HG03565 (cell line): Measurements from ENCODE around the gene TBC1D22A.
"Not testable (repeated sequence)": the region's sequence is repeated elsewhere in the genome, so short reads cannot be mapped to it uniquely, and the experiment has no call there.

Experiments used
- ATAC-seq: cut with Tn5 transposase; IDR thresholded peaks from one replicate; pipeline ENCODE4 v1.9.1; 2021; ENCODE audit warnings: mild to moderate bottlenecking, moderate library complexity; ENCODE audit not compliant: unreplicated experiment

TBC1D22A gene

GRCh38 chr22:46967445-46968358 is 205.3 kb downstream of the TBC1D22A start:
- no peak for ATAC-seq

GRCh38 chr22:46968359-46968740 is 205.9 kb downstream of the TBC1D22A start:
- ATAC-seq = no peak

GRCh38 chr22:46968848-46969247 is 206.4 kb downstream of the TBC1D22A start:
- no peak for ATAC-seq

DNA sequence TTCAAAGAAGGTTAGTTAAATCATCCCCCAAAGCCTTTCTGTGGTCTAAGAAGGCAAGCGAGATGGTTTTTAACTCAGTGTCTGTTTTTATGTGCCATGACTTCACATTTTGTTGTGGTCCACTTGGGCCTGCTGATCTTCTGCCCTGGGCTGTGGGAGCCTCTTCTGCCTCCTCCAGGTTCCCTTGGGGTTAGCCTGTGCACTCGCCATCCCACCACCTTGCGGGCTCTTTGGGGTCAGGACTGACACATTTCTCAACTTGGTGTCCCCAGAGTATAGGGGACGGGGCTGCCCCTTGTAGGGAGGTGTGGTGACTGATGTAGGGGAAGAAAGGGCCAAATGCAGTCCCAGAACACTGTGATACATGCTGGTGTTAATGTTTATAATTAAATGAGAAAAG is 207.0 kb downstream of the TBC1D22A start:
- ATAC-seq = peak; percentile 89

- no peak for ATAC-seq
These were observed 207.5 kb downstream of the TBC1D22A start for GRCh38 chr22:46969961-46970360.

- ATAC-seq = no peak
These were observed 208.1 kb downstream of the TBC1D22A start for GRCh38 chr22:46970411-46971098.

DNA sequence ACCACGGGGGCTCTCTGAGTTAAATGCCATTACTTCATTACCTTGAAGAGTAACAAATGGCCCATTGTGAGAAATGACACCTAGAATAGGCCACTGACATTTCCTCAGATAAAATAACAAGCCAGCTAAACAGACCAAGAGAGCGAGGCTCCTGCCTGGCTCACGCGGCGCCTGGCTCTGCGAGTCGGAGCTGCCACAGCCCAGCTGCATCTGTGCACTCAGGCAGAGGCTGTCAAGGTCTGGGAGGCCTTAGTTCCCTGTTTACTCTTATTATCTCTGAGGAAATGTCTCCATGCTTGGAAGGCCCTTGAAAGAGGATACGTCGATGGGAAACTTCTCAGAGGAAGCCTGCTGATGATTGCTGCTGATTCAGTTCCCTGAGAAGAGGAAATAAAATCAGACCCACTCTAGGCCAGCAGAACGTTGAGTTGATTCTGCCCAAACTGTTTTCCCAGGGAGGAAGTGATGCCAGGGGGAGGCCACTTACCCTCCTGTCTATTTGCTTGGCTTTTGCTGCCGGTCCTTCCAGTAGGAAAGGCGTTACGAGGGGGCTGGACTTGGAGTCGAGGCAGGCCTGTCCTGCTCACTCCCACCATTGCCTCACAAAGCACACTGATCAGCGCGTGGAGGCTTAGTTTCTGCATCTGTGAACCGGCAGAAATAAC is 208.8 kb downstream of the TBC1D22A start:
- ATAC-seq = no peak

DNA sequence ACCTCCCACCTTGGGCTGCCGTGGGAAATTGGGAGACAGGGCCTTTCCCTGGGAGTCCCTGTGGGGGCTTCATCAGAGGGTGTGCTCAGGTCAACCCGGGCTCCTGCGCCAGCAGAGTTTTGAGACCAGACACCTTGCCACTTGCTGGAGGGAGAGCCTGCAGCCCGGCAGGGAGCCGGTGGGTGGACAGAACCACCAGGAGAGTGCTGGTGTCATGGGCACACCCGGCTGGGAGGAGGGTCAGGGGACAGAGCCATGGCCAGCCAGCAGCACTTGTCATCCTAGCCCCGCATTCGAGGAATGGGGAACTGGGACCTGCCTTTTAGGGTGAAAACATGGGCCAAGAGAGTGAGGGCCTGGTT is 209.3 kb downstream of the TBC1D22A start:
- ATAC-seq = no peak

DNA sequence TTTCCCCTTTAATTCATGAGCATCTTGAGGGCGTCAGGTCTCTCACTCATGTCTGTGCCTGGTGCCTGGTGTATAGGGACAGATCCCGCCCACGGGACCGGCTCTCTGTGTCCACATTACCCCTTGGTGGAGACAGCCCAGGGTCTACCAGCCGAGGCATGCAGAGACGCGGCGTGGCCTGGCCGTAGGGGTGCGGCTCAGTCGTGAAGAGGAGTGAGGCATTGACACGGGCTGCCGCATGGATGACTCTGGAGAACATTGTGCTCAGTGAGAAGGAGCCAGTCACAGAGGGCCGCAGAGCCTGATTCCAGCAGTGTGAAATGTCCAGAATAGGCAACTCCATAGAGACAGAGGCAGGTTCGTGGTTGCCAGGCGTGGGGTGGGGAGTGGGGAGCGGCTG is 209.8 kb downstream of the TBC1D22A start:
- ATAC-seq = no peak

- no peak for ATAC-seq
These were observed 210.7 kb downstream of the TBC1D22A start for GRCh38 chr22:46972901-46973831.

- ATAC-seq = no peak
These were observed 211.6 kb downstream of the TBC1D22A start for GRCh38 chr22:46974077-46974476.

DNA sequence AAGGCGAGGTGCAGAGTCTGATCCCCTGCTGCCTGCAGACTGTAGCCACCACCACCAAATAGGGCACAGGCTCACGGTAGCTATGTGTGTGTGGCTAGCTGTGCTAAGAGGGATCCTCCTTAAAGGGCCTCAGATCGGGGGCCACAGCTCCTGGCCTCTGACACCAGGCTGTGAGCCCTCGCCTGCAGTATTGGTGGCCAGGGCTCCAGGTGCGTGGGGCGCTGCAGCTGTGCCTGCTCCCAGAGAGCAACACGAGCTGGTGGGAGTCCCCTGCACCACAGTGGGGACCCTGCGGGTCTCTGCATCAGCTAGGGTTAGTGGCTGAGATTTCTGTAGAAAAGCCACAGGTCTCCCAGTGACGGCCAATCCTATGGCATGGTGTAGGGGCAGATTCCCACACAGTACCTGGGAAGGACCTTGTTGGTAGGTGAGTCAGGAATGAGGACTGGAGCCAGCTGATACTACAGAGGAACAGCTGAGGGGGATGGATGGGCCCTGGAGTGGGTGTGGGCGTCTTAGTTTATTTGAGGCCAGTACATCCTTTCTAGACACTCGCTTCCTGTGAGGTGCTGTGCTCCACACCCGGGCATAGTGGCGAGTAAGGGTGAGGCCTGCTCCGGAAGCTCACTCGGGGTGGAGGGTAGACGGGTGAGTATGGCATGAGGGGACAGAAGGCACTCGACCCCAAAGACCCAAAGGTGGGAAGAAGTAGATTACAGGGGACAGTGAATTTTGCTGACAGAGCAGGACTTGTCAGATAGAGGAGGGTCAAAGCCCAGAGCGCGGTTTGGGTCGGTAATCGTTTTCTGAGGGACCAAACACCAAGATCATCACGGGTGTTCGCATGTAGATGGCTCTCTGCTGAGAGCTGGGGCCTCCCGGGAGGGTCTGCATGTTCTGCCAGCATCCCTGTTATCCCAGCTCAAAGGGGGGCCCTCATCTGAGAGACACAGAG is 212.5 kb downstream of the TBC1D22A start:
- ATAC-seq = no peak

DNA sequence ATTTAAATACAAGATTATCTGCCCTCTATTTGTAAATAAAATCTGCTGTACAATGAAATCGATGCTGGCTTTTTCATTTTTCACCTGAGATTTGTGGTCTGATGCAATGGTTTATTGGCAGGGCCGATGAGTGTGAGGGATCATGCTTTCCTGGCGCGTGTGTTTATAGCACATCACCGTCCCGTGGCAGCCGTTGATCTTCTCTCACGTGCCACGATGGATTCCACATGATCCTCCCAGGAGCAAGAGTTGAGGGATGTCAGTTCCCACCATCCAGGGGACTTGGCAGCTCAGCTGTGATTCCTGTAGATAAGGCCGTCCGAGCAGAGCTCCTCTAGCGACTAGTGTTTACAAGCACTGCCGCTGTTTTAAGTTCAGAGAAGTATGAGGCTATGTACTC is 213.7 kb downstream of the TBC1D22A start:
- no peak for ATAC-seq

DNA sequence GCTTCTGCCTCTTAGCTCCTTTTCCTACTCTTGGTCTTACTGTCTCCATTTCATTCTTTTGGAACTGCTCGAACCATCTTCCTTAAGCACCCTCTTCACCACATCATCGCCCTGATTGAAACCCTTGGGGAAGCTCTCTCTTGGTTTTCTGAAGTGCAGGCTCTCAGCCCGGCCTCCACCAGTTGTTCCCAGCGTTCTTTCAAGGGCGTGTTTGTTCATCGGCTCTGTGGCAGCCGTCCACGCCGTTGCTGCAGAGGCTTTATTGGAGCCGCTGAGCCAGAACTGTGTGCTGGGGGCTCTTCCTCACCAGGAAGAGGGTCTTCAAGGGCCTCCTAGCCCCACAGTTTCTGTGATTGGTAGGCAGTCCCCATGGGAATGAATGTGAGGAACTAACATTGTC is 214.1 kb downstream of the TBC1D22A start:
- no peak for ATAC-seq

DNA sequence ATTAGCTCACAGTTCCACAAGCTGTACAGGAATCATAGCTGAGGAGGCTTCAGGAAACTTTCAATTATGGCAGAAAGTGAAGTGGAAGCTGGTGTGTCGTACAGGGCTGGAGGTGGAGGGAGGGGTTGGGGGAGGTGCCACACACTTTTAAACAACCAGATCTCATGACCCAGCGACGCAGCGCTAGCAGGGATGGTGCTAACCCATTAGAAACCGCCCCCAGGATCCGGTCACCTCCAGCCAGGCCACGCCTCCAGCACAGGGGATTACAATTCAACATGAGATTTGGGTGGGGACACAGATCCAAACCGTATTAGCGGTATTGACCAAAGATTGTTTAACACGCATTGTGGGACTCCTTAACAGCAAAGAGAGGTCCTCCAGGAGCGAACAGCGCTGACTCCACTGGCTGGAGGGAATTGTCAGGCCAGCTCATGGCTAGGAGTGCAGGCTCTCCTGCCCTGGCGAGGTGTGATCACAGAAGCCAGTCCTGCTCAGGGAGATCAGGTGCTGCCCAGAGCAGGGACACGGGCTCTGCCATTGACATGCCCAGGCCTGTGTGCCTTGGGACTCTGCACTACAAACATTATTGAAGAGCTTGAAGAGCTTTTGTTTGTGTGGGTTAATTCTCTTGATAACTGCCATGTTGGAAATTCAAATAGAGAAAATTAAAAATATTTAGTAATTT is 215.3 kb downstream of the TBC1D22A start:
- no peak for ATAC-seq

- not testable (repeated sequence) for ATAC-seq
These were observed 216.2 kb downstream of the TBC1D22A start for GRCh38 chr22:46978668-46979067.

DNA sequence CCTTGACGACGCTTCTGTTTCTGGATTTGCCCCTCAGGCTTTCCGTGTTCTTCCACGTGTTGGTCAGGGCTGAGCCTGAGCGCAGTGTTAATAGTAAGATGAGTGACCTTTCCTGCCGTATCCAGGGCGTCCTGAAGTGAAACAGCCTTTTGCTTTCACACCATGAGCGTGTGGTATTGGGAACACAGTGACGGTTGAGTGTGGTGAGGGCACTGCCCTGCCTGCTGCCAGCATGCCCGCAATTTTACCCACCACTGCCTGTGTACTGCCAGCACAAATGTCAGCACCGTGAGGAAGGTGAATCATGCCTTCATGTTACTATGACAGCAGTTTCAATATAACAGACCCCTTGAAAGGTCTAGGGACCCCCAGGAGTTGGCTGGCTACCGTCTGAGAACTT is 217.1 kb downstream of the TBC1D22A start:
- no peak for ATAC-seq

GRCh38 chr22:46980392-46980791 is 217.9 kb downstream of the TBC1D22A start:
- ATAC-seq = no peak

GRCh38 chr22:46982635-46983034 is 220.2 kb downstream of the TBC1D22A start:
- ATAC-seq = no peak
